ENCODE results near the gene IQGAP3.
A peak's percentile ranks its signal among the peaks of the same experiment; 100 is the strongest.
"Not testable (repeated sequence)": the region's sequence is repeated elsewhere in the genome, so short reads cannot be mapped to it uniquely, and the experiment has no call there.

Gene IQGAP3

DNA sequence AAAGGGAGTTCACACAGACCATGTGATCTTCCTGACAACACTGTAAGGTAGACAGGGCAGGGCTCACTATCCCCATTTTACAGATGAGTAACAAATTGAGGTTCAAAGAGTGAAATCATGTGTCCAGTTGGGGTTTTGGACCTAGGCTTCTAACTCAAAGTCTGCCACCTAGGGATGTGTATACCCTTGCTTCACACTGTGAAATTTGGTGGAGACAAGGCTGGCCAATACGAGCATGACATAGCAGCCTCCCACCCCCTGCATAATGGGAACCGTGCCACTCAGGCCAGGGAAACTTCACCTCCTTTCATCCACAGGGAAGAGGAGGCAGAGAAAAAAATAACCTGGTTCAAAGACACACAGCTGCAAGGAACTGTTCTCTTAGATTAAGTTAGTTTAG lies 6.8 kb downstream of the IQGAP3 start:
- H3K27me3 Mint-ChIP-seq: peaks cover 3% of the 10 kb centered on the region

GRCh38 chr1:156560585-156561163 lies 11.7 kb downstream of the IQGAP3 start:
- no peaks in the 10 kb centered on the region for H3K36me3 Mint-ChIP-seq
- no peak overlapping the region for H3K4me3 Mint-ChIP-seq
- no peak overlapping the region for H3K27ac Mint-ChIP-seq
- H3K4me1 Mint-ChIP-seq: no peaks in the 10 kb centered on the region
- H3K27me3 Mint-ChIP-seq: no peaks in the 10 kb centered on the region
- no peak for ATAC-seq
- no peaks in the 10 kb centered on the region for H3K9me3 Mint-ChIP-seq

More for the DNA sequence above, 6.8 kb downstream of the IQGAP3 start:
- H3K4me3 Mint-ChIP-seq: no peak overlapping the region
- H3K4me1 Mint-ChIP-seq: no peaks in the 10 kb centered on the region
- H3K27ac Mint-ChIP-seq: no peak overlapping the region
- H3K36me3 Mint-ChIP-seq: no peaks in the 10 kb centered on the region
- ATAC-seq: no peak
- no peaks in the 10 kb centered on the region for H3K9me3 Mint-ChIP-seq

DNA sequence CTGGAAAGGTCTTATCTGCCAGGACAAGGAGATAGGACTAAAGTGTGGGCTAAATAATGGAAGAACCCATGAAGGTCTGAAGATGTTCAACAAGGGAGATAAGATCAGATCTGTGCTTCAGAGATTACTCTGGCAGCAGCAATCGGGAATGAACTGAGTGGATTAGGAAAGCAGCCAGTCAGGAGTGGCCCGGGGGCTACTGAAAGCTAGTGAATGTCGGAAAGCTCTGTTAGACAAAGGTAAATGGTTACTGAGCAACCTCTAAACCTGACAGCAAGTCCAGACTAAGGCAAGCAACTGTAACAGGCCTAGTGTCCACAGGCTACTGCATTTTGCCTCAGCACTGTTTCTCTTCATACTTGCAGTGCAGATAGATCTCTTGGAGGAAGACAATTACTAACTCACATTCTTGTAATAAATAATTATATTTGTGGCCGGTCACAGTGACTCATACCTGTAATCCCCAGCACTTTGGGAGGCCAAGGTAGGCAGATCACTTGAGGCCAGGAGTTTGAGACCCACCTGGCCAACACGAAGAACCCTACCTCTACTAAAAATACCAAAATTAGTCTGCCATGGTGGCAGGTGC lies 12.5 kb downstream of the IQGAP3 start:
- H3K36me3 Mint-ChIP-seq: no peaks in the 10 kb centered on the region
- no peak overlapping the region for H3K4me3 Mint-ChIP-seq
- H3K9me3 Mint-ChIP-seq: no peaks in the 10 kb centered on the region
- no peaks in the 10 kb centered on the region for H3K27me3 Mint-ChIP-seq
- no peak for ATAC-seq
- H3K27ac Mint-ChIP-seq: no peak overlapping the region
- no peaks in the 10 kb centered on the region for H3K4me1 Mint-ChIP-seq

DNA sequence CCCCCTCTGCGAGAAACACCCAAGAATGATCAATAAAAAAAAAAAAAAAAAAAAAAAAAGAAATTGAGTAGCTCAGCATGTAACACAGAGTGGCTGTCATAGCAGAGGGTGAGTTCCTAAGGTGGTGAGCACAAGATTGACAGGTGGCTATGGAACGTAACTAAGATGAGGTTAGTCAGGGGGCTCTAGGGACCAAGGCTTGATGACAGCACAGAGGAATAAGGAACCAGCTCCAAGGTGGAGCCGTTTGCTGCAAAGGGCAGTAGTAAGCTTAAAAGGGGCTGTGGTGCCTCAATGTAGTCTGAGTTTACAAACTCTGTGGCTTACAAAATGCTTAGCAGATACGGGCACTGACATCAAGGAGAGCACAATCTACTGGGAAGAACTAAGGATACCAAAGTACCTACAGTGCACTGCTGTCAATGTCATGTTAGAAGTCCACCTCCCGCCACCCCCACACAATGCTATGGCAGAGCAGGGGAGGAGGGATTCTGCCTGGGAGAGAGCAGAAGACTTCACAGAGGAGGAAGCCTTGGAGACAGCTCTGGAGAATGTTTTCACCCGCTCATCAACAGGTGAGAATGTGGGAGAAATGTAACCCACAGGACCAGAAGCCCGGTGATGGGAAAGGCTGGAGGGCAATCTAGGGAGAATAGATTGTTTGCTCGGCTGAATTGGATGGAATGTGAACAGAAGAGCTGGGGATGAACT lies 13.1 kb downstream of the IQGAP3 start:
- H3K36me3 Mint-ChIP-seq: no peaks in the 10 kb centered on the region

DNA sequence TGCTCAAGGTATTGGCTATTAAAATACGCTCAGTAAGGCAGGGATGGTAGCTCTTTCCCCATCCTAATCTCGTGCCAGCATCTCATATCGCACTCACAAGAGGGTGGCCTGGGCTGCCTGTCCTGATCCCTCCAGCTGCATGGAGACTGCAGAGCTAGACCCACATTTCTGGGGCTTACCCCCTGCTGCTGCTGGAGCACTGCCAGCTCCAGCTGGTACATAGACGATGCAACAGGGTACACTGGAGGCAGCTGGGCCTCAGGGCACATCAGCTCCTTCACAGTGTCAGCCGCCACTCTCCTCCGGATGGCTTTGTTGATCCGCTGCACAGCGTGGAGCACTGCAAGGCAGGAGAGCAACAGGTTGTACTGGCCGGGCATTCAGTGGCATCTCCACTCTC lies 16.0 kb downstream of the IQGAP3 start:
- H3K4me3 Mint-ChIP-seq: no peak overlapping the region
- no peak for ATAC-seq
- H3K9me3 Mint-ChIP-seq: no peaks in the 10 kb centered on the region
- H3K4me1 Mint-ChIP-seq: peaks cover 28% of the 10 kb centered on the region
- H3K27ac Mint-ChIP-seq: no peak overlapping the region
- H3K27me3 Mint-ChIP-seq: no peaks in the 10 kb centered on the region
- no peaks in the 10 kb centered on the region for H3K36me3 Mint-ChIP-seq

More for the DNA sequence above, 13.1 kb downstream of the IQGAP3 start:
- peak; percentile 47 for ATAC-seq
- Mint-ChIP-seq H3K4me3 (no peak overlapping the region), H3K27me3 (no peaks in the 10 kb centered on the region), H3K27ac (no peak overlapping the region), H3K9me3 (no peaks in the 10 kb centered on the region), H3K4me1 (no peaks in the 10 kb centered on the region)

- H3K36me3 Mint-ChIP-seq: no peaks in the 10 kb centered on the region
- no peak overlapping the region for H3K27ac Mint-ChIP-seq
- no peak overlapping the region for H3K4me3 Mint-ChIP-seq
Measured at GRCh38 chr1:156555715-156556114, 16.6 kb downstream of the IQGAP3 start.

GRCh38 chr1:156554971-156555370 lies 17.4 kb downstream of the IQGAP3 start:
- ATAC-seq: no peak
- Mint-ChIP-seq H3K27me3 (no peaks in the 10 kb centered on the region), H3K36me3 (no peaks in the 10 kb centered on the region), H3K9me3 (no peaks in the 10 kb centered on the region), H3K4me1 (peaks cover 35% of the 10 kb centered on the region), H3K27ac (no peak overlapping the region), H3K4me3 (no peak overlapping the region)

More at GRCh38 chr1:156555715-156556114, 16.6 kb downstream of the IQGAP3 start:
- no peak for ATAC-seq
- no peaks in the 10 kb centered on the region for H3K27me3 Mint-ChIP-seq
- peaks cover 35% of the 10 kb centered on the region for H3K4me1 Mint-ChIP-seq
- no peaks in the 10 kb centered on the region for H3K9me3 Mint-ChIP-seq

- H3K27me3 Mint-ChIP-seq: no peaks in the 10 kb centered on the region
- no peak overlapping the region for H3K4me3 Mint-ChIP-seq
- no peaks in the 10 kb centered on the region for H3K9me3 Mint-ChIP-seq
- no peaks in the 10 kb centered on the region for H3K36me3 Mint-ChIP-seq
- no peak for ATAC-seq
- H3K27ac Mint-ChIP-seq: peak overlapping the region; percentile 18
- peaks cover 35% of the 10 kb centered on the region for H3K4me1 Mint-ChIP-seq
Measured at GRCh38 chr1:156553860-156554485, 18.4 kb downstream of the IQGAP3 start.

- H3K9me3 Mint-ChIP-seq, H3K4me3 Mint-ChIP-seq, H3K36me3 Mint-ChIP-seq, H3K27me3 Mint-ChIP-seq: not testable (repeated sequence)
- peak; percentile 44 for ATAC-seq
- H3K4me1 Mint-ChIP-seq: peaks cover 35% of the 10 kb centered on the region
- H3K27ac Mint-ChIP-seq: peak overlapping the region; percentile 18
Measured at GRCh38 chr1:156552937-156553336, 19.4 kb downstream of the IQGAP3 start.

DNA sequence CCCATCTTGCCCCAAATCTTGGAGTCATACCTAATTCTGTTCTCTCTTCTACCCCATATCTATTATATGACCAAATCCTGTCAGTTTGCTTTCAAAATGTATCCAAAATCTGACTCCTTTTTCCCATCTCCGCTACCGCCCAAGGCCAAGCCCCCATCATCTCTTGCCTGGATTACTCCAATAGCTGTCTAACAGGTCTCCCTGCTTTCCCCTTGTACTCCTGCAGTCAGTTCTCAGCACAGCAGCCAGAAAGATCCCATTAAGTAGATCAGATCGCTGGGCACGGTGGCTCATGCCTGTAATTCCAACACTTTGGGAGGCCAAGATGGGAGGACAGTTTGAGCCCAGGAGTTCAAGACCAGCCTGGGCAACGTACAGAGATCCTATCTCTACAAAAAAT lies 19.8 kb downstream of the IQGAP3 start:
- Mint-ChIP-seq H3K4me1 (peaks cover 35% of the 10 kb centered on the region), H3K27ac (no peak overlapping the region), H3K9me3 (no peaks in the 10 kb centered on the region), H3K27me3 (no peaks in the 10 kb centered on the region), H3K36me3 (no peaks in the 10 kb centered on the region), H3K4me3 (no peak overlapping the region)
- ATAC-seq: no peak

DNA sequence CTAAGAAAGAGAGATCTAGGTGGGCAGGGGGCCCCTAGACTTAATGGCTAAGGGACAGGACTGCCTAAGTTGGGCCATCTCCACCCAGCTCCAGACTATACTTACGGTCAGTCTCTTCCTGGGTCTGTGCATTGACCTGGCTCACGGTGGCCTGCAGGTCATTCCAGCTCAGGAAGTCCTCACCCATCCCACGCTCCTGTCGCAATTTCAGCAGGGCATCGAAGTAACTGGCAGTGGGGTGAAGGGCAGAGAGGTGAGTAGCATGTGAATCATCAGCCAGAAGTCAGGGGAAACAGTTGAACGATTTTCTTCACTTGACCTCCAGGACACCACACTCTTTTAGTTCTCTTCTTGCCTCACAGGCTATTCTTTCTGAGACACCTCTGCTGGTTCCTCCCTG lies 20.5 kb downstream of the IQGAP3 start:
- ATAC-seq: no peak
- no peaks in the 10 kb centered on the region for H3K36me3 Mint-ChIP-seq

DNA sequence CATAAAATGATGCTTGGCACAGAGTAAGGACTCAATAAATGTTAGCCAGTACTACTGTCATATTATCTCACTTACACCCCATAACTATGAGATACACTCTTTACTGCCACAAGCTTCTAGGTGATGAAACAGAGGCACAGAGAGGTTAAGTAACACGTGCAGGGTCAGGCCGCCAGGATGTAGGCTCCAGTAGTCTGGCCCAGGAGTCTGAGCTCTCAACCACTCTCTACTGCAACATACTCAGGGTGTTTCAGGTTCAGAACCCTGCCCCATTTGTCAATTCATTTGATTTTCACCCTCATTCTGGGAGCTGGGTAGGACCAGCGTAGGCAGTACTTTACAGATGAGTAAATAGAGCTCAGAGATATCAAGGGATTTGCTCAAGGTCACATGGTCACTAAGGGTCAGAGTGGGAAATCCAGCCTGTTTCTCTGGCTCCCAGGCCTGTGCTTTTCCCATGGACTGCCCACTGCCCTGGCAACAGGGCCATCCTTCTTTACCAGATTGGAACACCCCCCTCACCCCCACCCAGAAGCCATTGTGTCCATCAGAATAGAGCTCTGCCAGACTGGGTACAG lies 21.2 kb downstream of the IQGAP3 start:
- no peak for ATAC-seq
- no peaks in the 10 kb centered on the region for H3K27me3 Mint-ChIP-seq
- peaks cover 35% of the 10 kb centered on the region for H3K4me1 Mint-ChIP-seq
- H3K4me3 Mint-ChIP-seq: no peak overlapping the region
- no peaks in the 10 kb centered on the region for H3K9me3 Mint-ChIP-seq
- H3K36me3 Mint-ChIP-seq: no peaks in the 10 kb centered on the region
- no peak overlapping the region for H3K27ac Mint-ChIP-seq

More for the DNA sequence above, 20.5 kb downstream of the IQGAP3 start:
- Mint-ChIP-seq H3K4me3 (no peak overlapping the region), H3K27ac (no peak overlapping the region), H3K4me1 (peaks cover 35% of the 10 kb centered on the region), H3K9me3 (no peaks in the 10 kb centered on the region), H3K27me3 (no peaks in the 10 kb centered on the region)

DNA sequence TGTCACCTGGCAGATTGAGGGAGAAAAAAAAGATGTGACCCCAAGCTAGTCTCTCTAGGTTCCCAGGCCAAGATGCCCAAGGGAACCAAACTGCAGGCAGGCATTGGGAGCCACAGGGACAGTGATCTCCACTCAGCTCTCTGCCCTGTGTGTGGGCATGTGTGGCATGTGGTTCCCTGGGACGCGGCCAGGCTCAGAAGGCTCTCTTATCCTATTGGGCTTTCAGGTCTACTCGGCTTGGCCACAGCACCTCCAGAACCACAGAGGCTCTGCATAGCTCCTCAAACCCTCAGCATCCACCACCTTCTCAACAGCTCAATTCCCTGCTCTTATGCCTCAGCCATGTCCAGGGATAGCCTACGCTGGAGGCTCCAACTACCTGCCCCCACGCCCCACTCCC lies 22.0 kb downstream of the IQGAP3 start:
- Mint-ChIP-seq H3K27ac (no peak overlapping the region), H3K4me1 (peaks cover 35% of the 10 kb centered on the region), H3K4me3 (no peak overlapping the region), H3K27me3 (no peaks in the 10 kb centered on the region), H3K36me3 (no peaks in the 10 kb centered on the region), H3K9me3 (no peaks in the 10 kb centered on the region)
- no peak for ATAC-seq

DNA sequence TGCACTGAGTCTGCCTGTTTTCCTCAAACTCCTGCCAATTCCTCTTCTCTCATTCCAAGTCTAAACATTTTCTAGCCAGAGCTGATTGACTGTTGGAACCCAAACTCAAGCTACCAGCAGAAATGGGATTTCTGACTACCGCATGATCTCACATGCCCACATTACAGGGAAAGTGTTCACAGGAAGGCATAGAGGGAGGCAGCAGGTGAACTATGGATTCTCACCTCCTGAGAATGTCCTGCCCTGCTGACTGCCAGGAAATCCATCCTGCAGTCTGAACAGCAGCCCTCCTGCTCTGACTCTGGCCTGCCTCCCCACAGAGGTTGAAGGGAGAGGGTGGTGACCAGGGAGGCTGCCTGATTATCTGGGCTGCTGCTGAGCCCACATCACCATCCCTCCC lies 22.5 kb downstream of the IQGAP3 start:
- Mint-ChIP-seq H3K9me3 (no peaks in the 10 kb centered on the region), H3K27ac (no peak overlapping the region), H3K27me3 (no peaks in the 10 kb centered on the region), H3K4me3 (no peak overlapping the region), H3K4me1 (peaks cover 35% of the 10 kb centered on the region), H3K36me3 (no peaks in the 10 kb centered on the region)
- no peak for ATAC-seq

- H3K9me3 Mint-ChIP-seq: no peaks in the 10 kb centered on the region
- H3K4me3 Mint-ChIP-seq: no peak overlapping the region
- no peak overlapping the region for H3K27ac Mint-ChIP-seq
- peaks cover 35% of the 10 kb centered on the region for H3K4me1 Mint-ChIP-seq
- ATAC-seq: no peak
- no peaks in the 10 kb centered on the region for H3K27me3 Mint-ChIP-seq
- H3K36me3 Mint-ChIP-seq: no peaks in the 10 kb centered on the region
Measured at GRCh38 chr1:156549390-156549789, 23.0 kb downstream of the IQGAP3 start.

Data from stimulated activated memory B cell treated with anti-CD40 and anti-IgM and Interleukin-4, amounts not matched to agents 10 μg/mL and 1 μg/mL and 100 μg/mL, for 72 hours (primary cell).